K562 (cell line): ENCODE results near the gene SAE1. TPM values are rescaled to one million over a fixed set of nuclear protein-coding genes. Genes with fewer than 3 reads are reported as not detected.
A peak's percentile ranks its signal among the peaks of the same experiment; 100 is the strongest.

ENCODE experiments used
- ARNT ChIP-seq, 2 experiments: fragments of 450-650 bp; IDR thresholded peaks; 2 replicates each; pipeline ENCODE4 v1.6.1; 2016; ENCODE audit warnings: mild to moderate bottlenecking in 1 of 2
- CBFB ChIP-seq: sonication (generic); formaldehyde crosslinking; IDR thresholded peaks from 2 replicates; pipeline ENCODE4 v1.4.0; 2020; ENCODE audit warnings: mild to moderate bottlenecking, missing genetic modification reagents
- CREM ChIP-seq: IDR thresholded peaks from 2 replicates; pipeline ENCODE4 v1.6.1; 2014; ENCODE audit warnings: antibody characterized with exemption, low read depth
- CSDE1 ChIP-seq, 2 experiments: fragments of 450-650 bp; IDR thresholded peaks; 2 replicates each; pipeline ENCODE4 v1.6.1; 2016; ENCODE audit warnings: mild to moderate bottlenecking in 1 of 2
- DACH1 ChIP-seq: fragments of 450-650 bp; IDR thresholded peaks from 2 replicates; pipeline ENCODE4 v1.6.1; 2018; ENCODE audit not compliant: partially characterized antibody
- GATAD2B ChIP-seq: fragments of 450-650 bp; IDR thresholded peaks from 2 replicates; pipeline ENCODE4 v1.6.1; 2017; ENCODE audit warnings: mild to moderate bottlenecking, borderline replicate concordance
- HCFC1 ChIP-seq: IDR thresholded peaks from 2 replicates; pipeline ENCODE4 v1.6.1; 2012; ENCODE audit warnings: low read depth, low read length, improper control_type of control experiment
- KDM4B ChIP-seq, 2 experiments: fragments of 450-650 bp in 1 of 2; sonication (generic) in 1 of 2; IDR thresholded peaks; 2 replicates each; pipeline ENCODE4 v1.6.1; 2016 to 2017; ENCODE audit warnings: borderline replicate concordance in 2 of 2, antibody characterized with exemption in 1 of 2, low read depth in 1 of 2, mild to moderate bottlenecking in 1 of 2
- NBN ChIP-seq: fragments of 450-650 bp; IDR thresholded peaks from 2 replicates; pipeline ENCODE4 v1.6.1; 2016; ENCODE audit warnings: low read depth, mild to moderate bottlenecking
- NR2C1 ChIP-seq, 2 experiments: fragments of 450-650 bp; IDR thresholded peaks; 2 replicates each; pipeline ENCODE4 v1.6.1; 2017; ENCODE audit warnings: mild to moderate bottlenecking in 2 of 2, antibody characterized with exemption in 1 of 2, inconsistent platforms in 1 of 2, missing compliant biosample characterization in 1 of 2, missing genetic modification characterization in 1 of 2
- PHF21A ChIP-seq: fragments of 450-650 bp; IDR thresholded peaks from 2 replicates; pipeline ENCODE4 v1.6.1; 2017; ENCODE audit warnings: low read depth, borderline replicate concordance
- PML ChIP-seq: IDR thresholded peaks from 2 replicates; pipeline ENCODE4 v1.6.1; 2012; ENCODE audit warnings: low read length, inconsistent platforms
- RB1 ChIP-seq: fragments of 450-650 bp; IDR thresholded peaks from 2 replicates; pipeline ENCODE4 v1.6.1; 2017; ENCODE audit warnings: low read depth, mild to moderate bottlenecking
- RBM14 ChIP-seq: fragments of 200-400 bp; formaldehyde crosslinking; IDR thresholded peaks from 2 replicates; pipeline ENCODE4 v1.6.1; 2018; ENCODE audit warnings: low read depth, mild to moderate bottlenecking, low read length, moderate library complexity, borderline replicate concordance; ENCODE audit not compliant: insufficient read depth
- RREB1 ChIP-seq: fragments of 250-450 bp; sonication (Bioruptor Pico); IDR thresholded peaks from 2 replicates; pipeline ENCODE4 v1.4.0; 2020
- SMC3 ChIP-seq: conservative IDR thresholded peaks from 2 replicates; pipeline ENCODE4 v1.6.1; 2011; ENCODE audit warnings: low read depth, low read length, improper control_type of control experiment; ENCODE audit not compliant: insufficient read depth
- SREBF2 ChIP-seq: sonication (generic); formaldehyde crosslinking; IDR thresholded peaks from 2 replicates; pipeline ENCODE4 v1.4.0; 2020; ENCODE audit warnings: mild to moderate bottlenecking, missing genetic modification reagents
- STAT5A ChIP-seq: IDR thresholded peaks from 2 replicates; pipeline ENCODE4 v1.6.1; 2012; ENCODE audit warnings: low read length, inconsistent platforms, borderline replicate concordance
- TAF15 ChIP-seq: fragments of 200-400 bp; formaldehyde crosslinking; IDR thresholded peaks from 2 replicates; pipeline ENCODE4 v1.6.1; 2017; ENCODE audit warnings: mild to moderate bottlenecking, low read depth, low read length, moderate library complexity
- TOE1 ChIP-seq, 2 experiments: fragments of 450-650 bp in 1 of 2; sonication (generic) in 1 of 2; formaldehyde crosslinking in 1 of 2; IDR thresholded peaks; 2 replicates each; pipeline versions ENCODE4 v1.7.1 to v1.8.0; 2016 to 2022; ENCODE audit warnings: borderline replicate concordance in 2 of 2, mild to moderate bottlenecking in 2 of 2, antibody characterized with exemption in 1 of 2, inconsistent platforms in 1 of 2, low read depth in 1 of 2, missing genetic modification reagents in 1 of 2, moderate library complexity in 1 of 2
- ZBTB2 ChIP-seq: fragments of 450-650 bp; IDR thresholded peaks from 2 replicates; pipeline ENCODE4 v1.6.1; 2016; ENCODE audit warnings: antibody characterized with exemption
- ZNF354B ChIP-seq: fragments of 250-450 bp; sonication (Bioruptor Pico); IDR thresholded peaks from 2 replicates; pipeline ENCODE4 v1.4.0; 2020
- polyA plus RNA-seq, 8 experiments: library from polyadenylated mRNA; depleted of rRNA in 4 of 8; stranded (reverse) in 5 of 8; unstranded in 3 of 8; fragments of >200 nt; fragmentation: Nextera tagmentation in 2 of 8; fragmentation: Illumina TruSeq in 1 of 8; extraction: Ambion mirVana in 2 of 8; extraction: Trizol in 1 of 8; gene quantifications; 2 replicates each; pipeline versions ENCODE4 v1.2.1 to v1.2.3, GENCODE V29; 2011 to 2014; ENCODE audit warnings: inconsistent platforms in 1 of 8, missing spikeins in 1 of 8
- total RNA-seq, 7 experiments: library from RNA; depleted of rRNA in 6 of 7; stranded (reverse); fragments of >200 nt in 6 of 7; fragmentation: Illumina TruSeq in 2 of 7; extraction: Trizol in 2 of 7; gene quantifications; 2 replicates each; pipeline versions ENCODE4 v1.2.1 to v1.2.3, GENCODE V29; 2011 to 2021; ENCODE audit warnings: low replicate concordance in 1 of 7

Gene SAE1
- total and polyA plus RNA-seq, 9 of the 15 experiments (the other 6 are each of a cell fraction or from before 2014, with no cell fraction given), result 82.8 to 299 (median 217) TPM

- TF ChIP-seq ZBTB2 (0 out of 2 replicates have a peak, but pooled peaks have one; percentile 26), NBN (peak; percentile 76; the same call in 1 of the 2 replicates), KDM4B (IDR thresholded peaks at IDR 0.05; ENCODE audit: borderline replicate concordance in 2 of 2, low read depth in 1 of 2) (no peak), RBM14 (no peak), TAF15 (no peak), RREB1 (CRISPR knock-in tag) (no peak), NR2C1 (IDR thresholded peaks at IDR 0.05) (no peak), NR2C1 (tag; IDR thresholded peaks at IDR 0.05) (no peak), GATAD2B (no peak), CSDE1 (IDR thresholded peaks at IDR 0.05) (no peak), ARNT (IDR thresholded peaks at IDR 0.05) (peak in 1 of 2 experiments; percentile 47; a peak in 1 of 4 replicates), CREM (peak; percentile 72), TOE1 (IDR thresholded peaks at IDR 0.05; ENCODE audit: borderline replicate concordance) (peak; percentile 76), TOE1 (CRISPR knock-in tag; IDR thresholded peaks at IDR 0.05; ENCODE audit: borderline replicate concordance, low read depth) (no peak), CBFB (CRISPR knock-in tag) (no peak), HCFC1 (peak; percentile 27; the same call in 1 of the 2 replicates), RB1 (peak; percentile 85), SREBF2 (CRISPR knock-in tag) (no peak), SMC3 (peak; percentile 64), ZNF354B (CRISPR knock-in tag) (no peak), DACH1 (peak; percentile 65), STAT5A (no peak), PHF21A (no peak), PML (no peak)
These were observed 116.8 kb downstream of the SAE1 start (continued) for GRCh38 chr19:47247308-47247990.
